ENCODE measurements around the gene IGFN1. TPM values are rescaled to one million over a fixed set of nuclear protein-coding genes. Genes with fewer than 3 reads are reported as not detected.
A peak's percentile ranks its signal among the peaks of the same experiment; 100 is the strongest.

Gene IGFN1
- total and polyA plus RNA-seq, 9 of the 15 experiments (the other 6 are each of a cell fraction or from before 2014, with no cell fraction given) = 0.04 TPM; not detected in 8

GRCh38 chr1:201171063-201172036 lies 19.3 kb upstream of the IGFN1 start (continued):
- TF ChIP-seq MAFK (IDR thresholded peaks at IDR 0.05; ENCODE audit: low read length) = no peak
- TF ChIP-seq, protein P1, sequence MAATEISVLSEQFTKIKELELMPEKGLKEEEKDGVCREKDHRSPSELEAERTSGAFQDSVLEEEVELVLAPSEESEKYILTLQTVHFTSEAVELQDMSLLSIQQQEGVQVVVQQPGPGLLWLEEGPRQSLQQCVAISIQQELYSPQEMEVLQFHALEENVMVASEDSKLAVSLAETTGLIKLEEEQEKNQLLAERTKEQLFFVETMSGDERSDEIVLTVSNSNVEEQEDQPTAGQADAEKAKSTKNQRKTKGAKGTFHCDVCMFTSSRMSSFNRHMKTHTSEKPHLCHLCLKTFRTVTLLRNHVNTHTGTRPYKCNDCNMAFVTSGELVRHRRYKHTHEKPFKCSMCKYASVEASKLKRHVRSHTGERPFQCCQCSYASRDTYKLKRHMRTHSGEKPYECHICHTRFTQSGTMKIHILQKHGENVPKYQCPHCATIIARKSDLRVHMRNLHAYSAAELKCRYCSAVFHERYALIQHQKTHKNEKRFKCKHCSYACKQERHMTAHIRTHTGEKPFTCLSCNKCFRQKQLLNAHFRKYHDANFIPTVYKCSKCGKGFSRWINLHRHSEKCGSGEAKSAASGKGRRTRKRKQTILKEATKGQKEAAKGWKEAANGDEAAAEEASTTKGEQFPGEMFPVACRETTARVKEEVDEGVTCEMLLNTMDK (IDR thresholded peaks at IDR 0.05; ENCODE audit: borderline replicate concordance, insufficient read depth, low read depth, low read length, poor library complexity, severe bottlenecking) = peak; percentile 63
- TF ChIP-seq FOXP1 (CRISPR knock-in tag; IDR thresholded peaks at IDR 0.05) = no peak
- no peak for TF ChIP-seq ZKSCAN8 (CRISPR knock-in tag; IDR thresholded peaks at IDR 0.05)
- TF ChIP-seq DNMT1 (IDR thresholded peaks at IDR 0.05) = no peak
- no peak for TF ChIP-seq NCOR1 (IDR thresholded peaks at IDR 0.05)
- TF ChIP-seq ZNF212 (CRISPR knock-in tag; IDR thresholded peaks at IDR 0.05) = no peak
- 0 out of 2 replicates have a peak, but pooled peaks have one; percentile 21 for TF ChIP-seq ZHX1 (conservative IDR thresholded peaks at IDR 0.05; ENCODE audit: low read length)
- TF ChIP-seq, protein P2, sequence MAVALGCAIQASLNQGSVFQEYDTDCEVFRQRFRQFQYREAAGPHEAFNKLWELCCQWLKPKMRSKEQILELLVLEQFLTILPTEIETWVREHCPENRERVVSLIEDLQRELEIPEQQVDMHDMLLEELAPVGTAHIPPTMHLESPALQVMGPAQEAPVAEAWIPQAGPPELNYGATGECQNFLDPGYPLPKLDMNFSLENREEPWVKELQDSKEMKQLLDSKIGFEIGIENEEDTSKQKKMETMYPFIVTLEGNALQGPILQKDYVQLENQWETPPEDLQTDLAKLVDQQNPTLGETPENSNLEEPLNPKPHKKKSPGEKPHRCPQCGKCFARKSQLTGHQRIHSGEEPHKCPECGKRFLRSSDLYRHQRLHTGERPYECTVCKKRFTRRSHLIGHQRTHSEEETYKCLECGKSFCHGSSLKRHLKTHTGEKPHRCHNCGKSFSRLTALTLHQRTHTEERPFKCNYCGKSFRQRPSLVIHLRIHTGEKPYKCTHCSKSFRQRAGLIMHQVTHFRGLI (CRISPR knock-in tag; IDR thresholded peaks at IDR 0.05) = no peak
- TF ChIP-seq ZNF639 (CRISPR knock-in tag; conservative IDR thresholded peaks at IDR 0.05 in 1 of 2, IDR thresholded peaks at IDR 0.05 in 1 of 2) = no peak
- TF ChIP-seq, protein P3, sequence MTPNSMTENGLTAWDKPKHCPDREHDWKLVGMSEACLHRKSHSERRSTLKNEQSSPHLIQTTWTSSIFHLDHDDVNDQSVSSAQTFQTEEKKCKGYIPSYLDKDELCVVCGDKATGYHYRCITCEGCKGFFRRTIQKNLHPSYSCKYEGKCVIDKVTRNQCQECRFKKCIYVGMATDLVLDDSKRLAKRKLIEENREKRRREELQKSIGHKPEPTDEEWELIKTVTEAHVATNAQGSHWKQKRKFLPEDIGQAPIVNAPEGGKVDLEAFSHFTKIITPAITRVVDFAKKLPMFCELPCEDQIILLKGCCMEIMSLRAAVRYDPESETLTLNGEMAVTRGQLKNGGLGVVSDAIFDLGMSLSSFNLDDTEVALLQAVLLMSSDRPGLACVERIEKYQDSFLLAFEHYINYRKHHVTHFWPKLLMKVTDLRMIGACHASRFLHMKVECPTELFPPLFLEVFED (CRISPR knock-in tag; conservative IDR thresholded peaks at IDR 0.05) = no peak
- TF ChIP-seq STAT5B (CRISPR knock-in tag; IDR thresholded peaks at IDR 0.05) = no peak
- no peak for TF ChIP-seq DMBX1 (CRISPR knock-in tag; IDR thresholded peaks at IDR 0.05; ENCODE audit: borderline replicate concordance)

Data from K562 (cell line).